Trophoblast cell (in vitro differentiated cells and primary cell): Measurements from ENCODE around the gene CBX7.

Experiments used
- DNase-seq, 2 donors: peaks; one replicate each; pipeline ENCODE4 v3.0.0-alpha.2; 2016
- H2AFZ ChIP-seq: 2 replicates; pipeline ENCODE4 v1.6.1; 2013; ENCODE audit warnings: low read length, moderate library complexity, mild to moderate bottlenecking; ENCODE audit not compliant: insufficient read depth, poor library complexity
- H2AK5ac ChIP-seq: 2 replicates; pipeline ENCODE4 v1.6.1; 2013; ENCODE audit warnings: mild to moderate bottlenecking, low read length
- H2BK120ac ChIP-seq: 2 replicates; pipeline ENCODE4 v1.6.1; 2013; ENCODE audit warnings: low read length, mild to moderate bottlenecking, moderate library complexity; ENCODE audit not compliant: insufficient read depth, poor library complexity
- H2BK12ac ChIP-seq: 2 replicates; pipeline ENCODE4 v1.6.1; 2013; ENCODE audit warnings: mild to moderate bottlenecking, low read length, moderate library complexity
- H2BK5ac ChIP-seq: 2 replicates; pipeline ENCODE4 v1.6.1; 2013; ENCODE audit warnings: low read length, low read depth, moderate library complexity, mild to moderate bottlenecking; ENCODE audit not compliant: poor library complexity
- H3K14ac ChIP-seq: 2 replicates; pipeline ENCODE4 v1.6.1; 2013; ENCODE audit warnings: mild to moderate bottlenecking, low read length
- H3K18ac ChIP-seq: 2 replicates; pipeline ENCODE4 v1.6.1; 2013; ENCODE audit warnings: mild to moderate bottlenecking, low read length
- H3K23ac ChIP-seq: 2 replicates; pipeline ENCODE4 v1.6.1; 2013; ENCODE audit warnings: low read length
- H3K27ac ChIP-seq: 2 replicates; pipeline ENCODE4 v1.5.1; 2013; ENCODE audit warnings: low read depth, mild to moderate bottlenecking, inconsistent platforms, low read length, moderate library complexity
- H3K27me3 ChIP-seq: 2 replicates; pipeline ENCODE4 v1.6.1; 2013; ENCODE audit warnings: inconsistent platforms, mild to moderate bottlenecking, low read length, moderate library complexity; ENCODE audit not compliant: insufficient read depth
- H3K36me3 ChIP-seq, 2 experiments: 1 replicate in 1 of 2; 2 replicates in 1 of 2; pipeline ENCODE4 v1.6.1; 2013; ENCODE audit warnings: low read length in 2 of 2, mild to moderate bottlenecking in 2 of 2, moderate library complexity in 1 of 2; ENCODE audit not compliant: insufficient read depth in 2 of 2, control insufficient read depth in 1 of 2
- H3K4ac ChIP-seq: 2 replicates; pipeline ENCODE4 v1.6.1; 2013; ENCODE audit warnings: low read depth, mild to moderate bottlenecking, low read length, moderate library complexity
- H3K4me1 ChIP-seq, 2 experiments: 1 replicate in 1 of 2; 2 replicates in 1 of 2; pipeline ENCODE4 v1.6.1; 2013; ENCODE audit warnings: low read length in 2 of 2, mild to moderate bottlenecking in 2 of 2, moderate library complexity in 1 of 2; ENCODE audit not compliant: insufficient read depth in 2 of 2, control insufficient read depth in 1 of 2
- H3K4me2 ChIP-seq: 2 replicates; pipeline ENCODE4 v1.6.1; 2013; ENCODE audit warnings: inconsistent platforms, mild to moderate bottlenecking, low read length, moderate library complexity
- H3K4me3 ChIP-seq: 2 replicates; pipeline ENCODE4 v1.5.1; 2013; ENCODE audit warnings: mild to moderate bottlenecking, low read depth, low read length, inconsistent platforms
- H3K79me1 ChIP-seq: one replicate; pipeline ENCODE4 v1.6.1; 2013; ENCODE audit warnings: low read length
- H3K79me2 ChIP-seq: 2 replicates; pipeline ENCODE4 v1.6.1; 2013; ENCODE audit warnings: low read length, mild to moderate bottlenecking; ENCODE audit not compliant: control insufficient read depth, insufficient read depth, poor library complexity
- H3K9ac ChIP-seq: 2 replicates; pipeline ENCODE4 v1.6.1; 2013; ENCODE audit warnings: mild to moderate bottlenecking, low read length
- H3K9me3 ChIP-seq: 2 replicates; pipeline ENCODE4 v1.6.1; 2013; ENCODE audit warnings: low read depth, mild to moderate bottlenecking, control low read depth, inconsistent platforms, low read length; ENCODE audit not compliant: insufficient read depth
- H4K12ac ChIP-seq: 2 replicates; pipeline ENCODE4 v1.6.1; 2013; ENCODE audit warnings: low read depth, mild to moderate bottlenecking, low read length, moderate library complexity
- H4K8ac ChIP-seq: 2 replicates; pipeline ENCODE4 v1.6.1; 2013; ENCODE audit warnings: low read depth, mild to moderate bottlenecking, low read length, moderate library complexity
- H4K91ac ChIP-seq: one replicate; pipeline ENCODE4 v1.6.1; 2013; ENCODE audit warnings: low read depth, mild to moderate bottlenecking, low read length, moderate library complexity
- WGBS: extraction: QIAGEN DNeasy Blood & Tissue Kit; methylation state at CpG from one replicate; pipeline ENCODE4 v1.1.7; 2013; ENCODE audit warnings: missing lambda C conversion rate; ENCODE audit not compliant: insufficient read length, insufficient coverage; ENCODE audit errors: extremely low coverage; 5-methylcytosine and 5-hydroxymethylcytosine counted together

The CBX7 gene

DNA sequence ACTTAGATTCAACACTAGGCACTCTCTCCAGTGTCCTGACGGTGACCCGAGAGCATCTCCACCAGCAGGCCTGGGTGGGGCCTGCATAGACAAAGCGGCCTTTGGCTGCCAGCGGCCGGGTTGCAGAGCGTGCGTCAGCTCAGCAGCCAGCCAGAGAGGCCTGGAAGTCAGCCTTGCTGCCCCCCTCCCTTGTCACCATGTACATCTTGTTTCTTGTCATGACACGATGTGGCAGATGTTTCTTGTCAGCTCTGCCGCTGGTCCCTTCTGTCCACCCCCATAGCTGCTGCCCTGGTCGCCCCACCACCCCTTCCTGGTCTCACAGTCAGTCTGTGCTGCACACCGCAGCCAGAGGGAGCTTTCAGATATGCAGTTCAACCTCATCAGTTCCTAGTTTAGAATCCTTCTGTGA lies 33.1 kb upstream of the CBX7 start:
- no peaks in the 10 kb centered on the region for H3K4me1 ChIP-seq
- no peak overlapping the region for H2BK12ac ChIP-seq
- H3K9ac ChIP-seq: no peak overlapping the region
- H3K9me3 ChIP-seq: peaks cover 7% of the 10 kb centered on the region
- no peak overlapping the region for H3K23ac ChIP-seq
- no peaks in the 10 kb centered on the region for H3K79me1 ChIP-seq
- no peak overlapping the region for H3K14ac ChIP-seq
- H3K79me2 ChIP-seq: no peaks in the 10 kb centered on the region
- H2AFZ ChIP-seq: no peak overlapping the region
- no peak overlapping the region for H3K4me3 ChIP-seq
- WGBS: no CpG with 5 or more reads among the region's 11 CpGs
- no peak overlapping the region for H2BK5ac ChIP-seq
- H3K4me2 ChIP-seq: no peak overlapping the region
- H3K4ac ChIP-seq: no peak overlapping the region
- no peak overlapping the region for H2AK5ac ChIP-seq
- H4K91ac ChIP-seq: no peak overlapping the region
- no peak overlapping the region for H3K18ac ChIP-seq
- DNase-seq: no peak
- no peak overlapping the region for H4K12ac ChIP-seq
- H3K27me3 ChIP-seq: no peaks in the 10 kb centered on the region
- no peak overlapping the region for H3K27ac ChIP-seq
- H3K36me3 ChIP-seq: no peaks in the 10 kb centered on the region
- no peak overlapping the region for H2BK120ac ChIP-seq
- H4K8ac ChIP-seq: no peak overlapping the region

DNA sequence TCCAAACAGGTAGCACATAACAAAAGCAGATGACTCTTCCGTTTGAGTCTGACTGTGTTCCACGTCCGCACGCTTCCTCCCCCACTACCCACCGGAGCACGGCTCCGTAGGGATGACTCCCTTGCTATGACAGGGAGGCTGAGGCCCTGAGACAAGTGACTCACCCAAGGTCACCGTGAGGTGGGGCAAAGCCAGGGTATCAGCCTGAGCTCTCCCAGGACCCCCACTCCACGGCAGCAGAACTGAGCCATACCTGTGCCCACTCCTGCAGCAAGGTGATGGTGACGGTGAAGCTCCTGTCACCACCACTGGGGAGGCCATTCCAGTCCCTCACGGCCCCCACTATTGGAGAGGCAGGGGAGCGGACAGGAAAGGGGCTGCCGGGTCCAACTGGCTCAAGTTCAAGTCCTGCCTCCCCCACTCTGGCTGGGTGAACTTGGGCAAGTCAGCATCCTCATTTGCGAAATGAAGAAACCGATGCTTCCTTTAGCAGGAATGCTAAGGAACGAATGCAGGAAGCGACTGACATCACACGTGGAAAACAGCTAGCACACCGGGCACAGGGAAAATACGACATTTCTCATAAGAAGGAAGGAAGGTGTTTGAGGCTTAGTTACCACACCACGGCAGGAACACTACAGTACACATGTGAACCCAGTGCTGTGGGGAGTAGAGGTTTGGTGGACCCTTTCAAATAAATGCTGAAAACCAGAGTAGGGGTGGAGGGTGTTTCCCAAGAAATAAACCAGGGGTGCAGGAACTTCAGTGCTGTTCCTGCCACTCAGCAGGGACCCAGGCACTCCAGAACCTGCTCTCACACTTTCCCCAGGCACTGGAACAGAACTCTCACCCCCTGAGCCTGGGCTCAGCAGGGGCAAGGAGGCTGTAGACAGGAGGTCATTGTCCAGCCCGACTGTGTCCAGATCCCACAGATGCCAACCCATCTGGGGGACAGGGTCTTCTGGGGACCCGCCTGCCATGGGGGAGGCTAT lies 32.4 kb upstream of the CBX7 start:
- H4K91ac ChIP-seq: no peak overlapping the region
- H3K79me2 ChIP-seq: no peaks in the 10 kb centered on the region
- no peaks in the 10 kb centered on the region for H3K27me3 ChIP-seq
- H3K23ac ChIP-seq: no peak overlapping the region
- H2BK12ac ChIP-seq: peak overlapping the region; percentile 13
- H2BK5ac ChIP-seq: no peak overlapping the region
- H3K4me1 ChIP-seq: no peaks in the 10 kb centered on the region
- H4K8ac ChIP-seq: no peak overlapping the region
- H3K9me3 ChIP-seq: peaks cover 9% of the 10 kb centered on the region
- no peak overlapping the region for H4K12ac ChIP-seq
- H3K36me3 ChIP-seq: no peaks in the 10 kb centered on the region
- no peak overlapping the region for H3K18ac ChIP-seq
- peak overlapping the region; percentile 20 for H3K14ac ChIP-seq
- H3K4ac ChIP-seq: no peak overlapping the region
- H3K4me3 ChIP-seq: no peak overlapping the region
- H2AK5ac ChIP-seq: no peak overlapping the region
- H2BK120ac ChIP-seq: no peak overlapping the region
- no peaks in the 10 kb centered on the region for H3K79me1 ChIP-seq
- no peak overlapping the region for H3K27ac ChIP-seq
- DNase-seq: no peak
- no CpG with 5 or more reads among the region's 23 CpGs for WGBS
- no peak overlapping the region for H2AFZ ChIP-seq
- H3K4me2 ChIP-seq: no peak overlapping the region
- H3K9ac ChIP-seq: no peak overlapping the region

DNA sequence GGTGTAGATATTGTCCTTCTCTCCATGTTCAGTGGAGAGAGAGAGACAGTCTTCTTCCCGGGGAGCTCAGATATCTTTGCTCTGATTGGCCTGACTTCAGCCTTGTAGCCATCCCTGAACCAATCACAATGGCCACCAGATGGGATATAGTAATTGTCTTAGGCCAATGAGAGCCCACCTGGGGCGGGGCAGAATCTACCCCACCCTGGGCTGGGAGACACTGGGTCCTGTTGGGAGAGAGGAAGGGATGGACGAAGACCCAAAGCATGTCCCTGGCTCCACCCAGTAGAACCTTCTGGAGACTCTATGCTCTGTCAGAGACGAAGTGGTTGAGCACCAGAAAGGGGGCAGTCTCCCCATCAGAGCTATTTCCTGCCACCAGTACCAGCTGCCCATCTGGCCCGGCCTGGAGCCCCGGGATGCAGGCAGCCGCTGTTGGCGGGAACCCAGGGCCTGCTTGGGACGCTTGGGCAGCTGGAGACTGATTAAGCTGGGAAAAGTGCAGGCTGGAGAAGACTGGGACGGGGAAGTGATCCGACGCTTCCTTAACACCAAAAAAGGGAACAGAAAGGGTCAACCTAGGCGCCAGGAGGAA lies 31.6 kb upstream of the CBX7 start:
- no peaks in the 10 kb centered on the region for H3K27me3 ChIP-seq
- no peaks in the 10 kb centered on the region for H3K36me3 ChIP-seq
- H2BK120ac ChIP-seq: no peak overlapping the region
- H3K14ac ChIP-seq: no peak overlapping the region
- H3K9ac ChIP-seq: no peak overlapping the region
- no peak overlapping the region for H4K8ac ChIP-seq
- no peaks in the 10 kb centered on the region for H3K4me1 ChIP-seq
- H3K18ac ChIP-seq: no peak overlapping the region
- H4K12ac ChIP-seq: no peak overlapping the region
- H3K4me3 ChIP-seq: no peak overlapping the region
- H3K23ac ChIP-seq: no peak overlapping the region
- H2AFZ ChIP-seq: no peak overlapping the region
- H3K4ac ChIP-seq: no peak overlapping the region
- no CpG with 5 or more reads among the region's 13 CpGs for WGBS
- no peaks in the 10 kb centered on the region for H3K79me2 ChIP-seq
- no peak overlapping the region for H2AK5ac ChIP-seq
- no peak overlapping the region for H2BK5ac ChIP-seq
- no peak overlapping the region for H3K27ac ChIP-seq
- H3K79me1 ChIP-seq: no peaks in the 10 kb centered on the region
- H3K9me3 ChIP-seq: peaks cover 9% of the 10 kb centered on the region
- H3K4me2 ChIP-seq: no peak overlapping the region
- H2BK12ac ChIP-seq: peak overlapping the region; percentile 13
- H4K91ac ChIP-seq: no peak overlapping the region
- DNase-seq: no peak

DNA sequence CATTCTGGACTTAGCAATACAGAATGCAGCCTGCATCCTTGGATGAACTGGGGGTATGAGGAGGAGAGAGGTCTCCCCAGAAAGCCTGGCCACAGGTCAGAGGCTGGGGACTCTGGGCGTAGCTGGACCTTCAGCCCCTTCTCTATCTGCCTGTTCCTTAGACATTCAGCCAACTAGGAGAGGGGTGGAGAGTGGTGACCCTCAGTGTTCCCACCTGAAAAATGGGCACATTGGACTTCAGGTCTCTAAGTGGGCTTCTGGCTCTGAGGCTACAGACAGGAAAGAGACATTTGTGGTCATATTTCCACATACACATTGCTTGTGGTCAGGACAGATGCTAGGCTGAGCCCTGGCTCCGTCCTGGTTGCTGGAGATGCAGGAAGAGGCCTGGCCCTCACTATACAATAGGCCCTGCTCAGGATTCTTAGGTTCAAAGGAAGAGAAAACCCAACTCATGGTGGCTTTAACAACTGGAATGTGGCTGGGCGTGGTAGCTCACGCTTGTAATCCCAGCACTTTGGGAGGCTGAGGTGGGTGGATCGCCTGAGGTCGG lies 30.1 kb upstream of the CBX7 start:
- Histone ChIP-seq H3K79me1 (peaks cover 5% of the 10 kb centered on the region), H2BK5ac (no peak overlapping the region), H4K91ac (no peak overlapping the region), H3K9me3 (peaks cover 9% of the 10 kb centered on the region), H3K79me2 (peaks cover 2% of the 10 kb centered on the region), H3K4me1 (peaks cover 4% of the 10 kb centered on the region in 2 experiments), H4K8ac (no peak overlapping the region), H3K4ac (no peak overlapping the region), H4K12ac (no peak overlapping the region), H3K9ac (no peak overlapping the region), H3K4me3 (no peak overlapping the region), H3K36me3 (no peaks in the 10 kb centered on the region), H2AFZ (no peak overlapping the region), H3K14ac (no peak overlapping the region), H2BK120ac (no peak overlapping the region), H3K27ac (no peak overlapping the region), H2AK5ac (no peak overlapping the region), H3K27me3 (no peaks in the 10 kb centered on the region), H3K18ac (no peak overlapping the region), H3K4me2 (no peak overlapping the region), H3K23ac (no peak overlapping the region), H2BK12ac (no peak overlapping the region)
- no CpG with 5 or more reads among the region's 6 CpGs for WGBS
- DNase-seq: no peak
